SK-N-MC (cell line): ENCODE measurements around the gene IL1RAPL1.

Experiments used
- DNase-seq: peaks from one replicate; pipeline ENCODE4 v3.0.0-alpha.2; 2011; ENCODE audit warnings: low read depth, low spot score
- H3K27ac ChIP-seq: fragments of 200-600 bp; sonication (generic); 2 replicates; pipeline ENCODE4 v1.5.1; 2016; ENCODE audit warnings: mixed run types
- H3K36me3 ChIP-seq: fragments of 200-600 bp; sonication (generic); 2 replicates; pipeline ENCODE4 v1.6.1; 2017; ENCODE audit warnings: antibody characterized with exemption, low read length, mixed read lengths; ENCODE audit not compliant: insufficient read depth
- H3K4me3 ChIP-seq: fragments of 200-600 bp; sonication (generic); 2 replicates; pipeline ENCODE4 v1.5.1; 2016
- H3K9ac ChIP-seq: fragments of 200-600 bp; sonication (generic); 2 replicates; pipeline ENCODE4 v1.8.0; 2017; ENCODE audit warnings: mixed run types, mixed read lengths; ENCODE audit not compliant: insufficient read length
- H3K9me3 ChIP-seq: fragments of 200-600 bp; sonication (generic); 2 replicates; pipeline ENCODE4 v1.6.1; 2017; ENCODE audit warnings: low read depth, mild to moderate bottlenecking, antibody characterized with exemption, low read length, moderate library complexity, mixed read lengths
- EZH2 ChIP-seq: fragments of 200-600 bp; sonication (generic); IDR thresholded peaks from one replicate; pipeline ENCODE4 v1.6.1; 2017; ENCODE audit warnings: antibody characterized with exemption
- FOXP2 ChIP-seq: optimal IDR thresholded peaks from 2 replicates; pipeline ENCODE3; 2011; ENCODE audit warnings: mild to moderate bottlenecking, moderate library complexity; ENCODE audit not compliant: insufficient read depth; ENCODE audit errors: extremely low read length, control extremely low read depth
- POLR2AphosphoS5 ChIP-seq: IDR thresholded peaks from 2 replicates; pipeline ENCODE4 v1.6.1; 2012; ENCODE audit warnings: mild to moderate bottlenecking, low read depth, low read length, borderline replicate concordance

IL1RAPL1 gene

DNA sequence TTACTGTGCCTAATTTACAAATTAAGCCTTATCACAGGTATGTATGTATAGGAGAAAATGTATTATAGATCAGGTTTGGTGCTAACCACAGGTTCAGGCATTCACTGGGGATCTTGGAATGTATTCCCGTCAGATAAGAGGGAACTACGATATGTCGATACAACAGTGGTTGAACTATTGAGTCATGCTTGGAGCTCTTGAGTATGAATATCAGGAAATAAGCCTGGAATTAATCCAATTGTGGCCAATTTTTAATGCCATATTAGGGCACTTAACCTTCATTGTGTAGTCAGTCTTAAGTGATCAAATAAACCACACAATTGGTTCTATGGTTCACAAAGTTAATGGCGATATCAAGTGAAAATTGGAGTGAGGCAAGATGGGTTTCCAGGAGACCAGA is 556.5 kb downstream of the IL1RAPL1 start:
- DNase-seq = no peak
- H3K9me3 ChIP-seq = no peaks in the 10 kb centered on the region
- no peak overlapping the region for H3K27ac ChIP-seq
- H3K9ac ChIP-seq = no peak overlapping the region
- no peak for TF ChIP-seq FOXP2
- TF ChIP-seq POLR2AphosphoS5 = no peak
- TF ChIP-seq EZH2 = no peak
- H3K36me3 ChIP-seq = no peaks in the 10 kb centered on the region
- no peak overlapping the region for H3K4me3 ChIP-seq

DNA sequence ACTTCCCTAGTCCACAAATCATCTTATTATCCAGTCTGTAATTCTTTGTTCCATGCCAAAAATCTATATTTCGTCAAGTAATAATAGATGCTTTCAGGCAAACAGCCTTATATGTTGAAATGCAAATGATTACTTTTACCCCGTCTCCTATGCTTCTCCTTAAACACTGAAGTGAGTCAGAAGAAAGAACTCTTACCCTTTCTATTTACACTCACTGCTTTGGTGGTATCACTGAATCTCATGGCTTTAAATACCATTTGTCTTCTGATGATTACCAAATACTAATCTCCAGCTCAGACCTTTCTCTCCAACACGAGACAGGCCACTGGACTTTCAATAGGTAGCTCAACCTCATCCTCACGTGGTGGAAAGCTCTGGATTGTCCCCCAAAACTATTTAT is 558.1 kb downstream of the IL1RAPL1 start:
- no peak for TF ChIP-seq POLR2AphosphoS5
- TF ChIP-seq FOXP2 = no peak
- TF ChIP-seq EZH2 = no peak
- H3K9me3 ChIP-seq = no peaks in the 10 kb centered on the region
- H3K9ac ChIP-seq = no peak overlapping the region
- H3K27ac ChIP-seq = no peak overlapping the region
- H3K36me3 ChIP-seq = no peaks in the 10 kb centered on the region
- DNase-seq = no peak
- H3K4me3 ChIP-seq = no peak overlapping the region

DNA sequence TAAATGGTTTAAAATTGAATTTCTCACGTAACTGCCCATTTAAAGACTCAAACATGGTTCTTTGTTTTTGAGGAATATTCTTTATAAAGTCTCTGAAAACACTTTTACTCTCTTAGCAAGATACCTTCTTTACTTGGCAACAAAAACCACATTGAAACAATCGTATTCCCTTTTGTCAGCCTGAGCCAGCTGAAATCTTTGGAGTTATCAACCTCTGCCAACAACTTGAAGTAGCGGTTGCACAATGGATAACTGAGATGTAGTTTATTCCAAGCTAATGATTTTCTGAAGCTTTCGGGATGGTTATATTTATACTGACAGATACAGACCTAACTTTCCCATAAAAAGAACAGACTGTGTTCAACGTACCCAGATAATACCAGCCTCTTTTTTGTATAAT is 561.3 kb downstream of the IL1RAPL1 start:
- H3K4me3 ChIP-seq = no peak overlapping the region
- no peak overlapping the region for H3K9ac ChIP-seq
- DNase-seq = no peak
- H3K36me3 ChIP-seq = no peaks in the 10 kb centered on the region
- H3K27ac ChIP-seq = no peak overlapping the region
- no peaks in the 10 kb centered on the region for H3K9me3 ChIP-seq
- TF ChIP-seq POLR2AphosphoS5 (no peak), EZH2 (no peak), FOXP2 (no peak)

DNA sequence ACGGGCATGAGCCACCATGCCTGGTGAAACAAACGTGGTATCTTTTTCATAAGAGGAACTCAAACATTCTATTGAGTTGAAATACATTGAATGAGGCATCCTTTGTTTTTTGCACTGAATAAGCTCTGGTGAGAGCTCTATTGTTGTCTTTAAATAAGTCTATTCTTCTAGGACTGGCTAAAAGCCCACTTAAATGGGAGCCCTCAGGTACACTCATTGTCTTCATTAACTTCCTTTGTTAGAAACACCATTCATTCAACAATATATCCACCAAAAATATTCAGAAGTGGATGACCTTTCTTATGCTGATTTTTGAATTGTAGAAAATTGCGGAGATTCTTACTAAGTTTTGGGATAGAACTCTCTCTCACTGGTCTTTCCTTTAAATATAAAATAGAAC is 568.0 kb downstream of the IL1RAPL1 start:
- DNase-seq = no peak
- no peaks in the 10 kb centered on the region for H3K9me3 ChIP-seq
- no peak overlapping the region for H3K27ac ChIP-seq
- no peak overlapping the region for H3K9ac ChIP-seq
- TF ChIP-seq EZH2 (no peak), POLR2AphosphoS5 (no peak), FOXP2 (no peak)
- H3K4me3 ChIP-seq = no peak overlapping the region
- H3K36me3 ChIP-seq = no peaks in the 10 kb centered on the region

DNA sequence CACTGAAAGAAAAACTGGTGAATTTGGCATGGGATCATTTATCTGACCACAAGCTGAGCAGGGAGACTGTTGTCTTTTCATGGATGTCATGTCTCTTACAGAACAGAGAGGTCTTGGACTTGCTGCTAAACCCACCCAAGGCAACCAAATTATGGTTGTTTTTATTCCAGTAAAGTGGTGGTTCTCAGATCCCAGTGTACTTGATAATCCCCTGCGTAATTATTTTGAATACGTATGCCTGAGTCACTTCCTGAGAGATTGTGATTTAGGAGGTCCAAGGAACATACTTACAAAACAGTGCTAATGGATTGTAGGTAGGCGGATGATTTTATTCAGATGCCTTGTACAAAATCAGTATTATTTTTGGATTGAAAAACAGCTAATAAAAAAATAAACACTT is 585.6 kb downstream of the IL1RAPL1 start:
- DNase-seq = no peak
- no peaks in the 10 kb centered on the region for H3K36me3 ChIP-seq
- no peak overlapping the region for H3K9ac ChIP-seq
- TF ChIP-seq EZH2 (no peak), FOXP2 (no peak), POLR2AphosphoS5 (no peak)
- no peak overlapping the region for H3K4me3 ChIP-seq
- H3K9me3 ChIP-seq = no peaks in the 10 kb centered on the region
- H3K27ac ChIP-seq = no peak overlapping the region

DNA sequence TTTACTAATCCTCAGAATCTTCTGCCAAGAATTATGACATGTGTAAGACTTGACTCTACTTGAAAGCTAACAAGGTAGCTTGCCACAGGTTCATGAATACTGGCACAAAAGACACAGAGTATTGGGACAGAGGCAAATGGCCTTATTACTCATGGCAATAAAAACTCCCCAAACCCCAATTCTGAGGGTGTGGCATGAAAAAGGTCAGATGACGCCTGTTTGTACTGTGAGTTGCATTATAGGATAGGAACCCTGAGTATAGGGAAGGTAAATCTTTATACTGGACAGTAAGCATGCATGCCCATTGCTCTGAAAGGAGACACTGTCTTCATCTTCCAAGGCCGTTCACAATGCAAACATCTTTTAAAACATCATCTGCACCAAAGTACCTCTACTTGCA is 600.0 kb downstream of the IL1RAPL1 start:
- DNase-seq = no peak
- H3K27ac ChIP-seq = no peak overlapping the region
- no peaks in the 10 kb centered on the region for H3K9me3 ChIP-seq
- no peak for TF ChIP-seq EZH2
- no peak for TF ChIP-seq POLR2AphosphoS5
- TF ChIP-seq FOXP2 = no peak
- H3K9ac ChIP-seq = no peak overlapping the region
- H3K4me3 ChIP-seq = no peak overlapping the region
- no peaks in the 10 kb centered on the region for H3K36me3 ChIP-seq

DNA sequence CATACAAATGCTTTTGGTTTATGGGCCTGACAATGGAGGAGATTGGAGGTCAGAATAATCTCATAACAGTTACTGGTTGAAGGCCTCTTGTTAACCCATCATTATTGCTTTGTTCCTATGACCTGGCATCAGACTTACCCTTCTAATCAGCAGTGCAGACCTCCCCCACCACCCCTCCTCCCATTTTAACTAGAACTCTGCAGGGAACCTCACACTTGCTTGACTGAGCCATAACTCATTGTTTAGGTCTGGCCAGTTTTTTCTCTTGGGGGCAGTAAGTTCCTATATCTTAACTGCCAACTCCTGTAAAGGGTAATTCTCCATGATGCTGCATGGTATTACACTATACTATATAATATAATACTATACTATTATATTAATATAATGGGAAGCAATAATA is 609.3 kb downstream of the IL1RAPL1 start:
- Histone ChIP-seq H3K4me3 (no peak overlapping the region), H3K36me3 (no peaks in the 10 kb centered on the region), H3K9me3 (no peaks in the 10 kb centered on the region), H3K9ac (no peak overlapping the region), H3K27ac (no peak overlapping the region)
- no peak for DNase-seq
- TF ChIP-seq POLR2AphosphoS5 = no peak
- TF ChIP-seq EZH2 = no peak
- no peak for TF ChIP-seq FOXP2

DNA sequence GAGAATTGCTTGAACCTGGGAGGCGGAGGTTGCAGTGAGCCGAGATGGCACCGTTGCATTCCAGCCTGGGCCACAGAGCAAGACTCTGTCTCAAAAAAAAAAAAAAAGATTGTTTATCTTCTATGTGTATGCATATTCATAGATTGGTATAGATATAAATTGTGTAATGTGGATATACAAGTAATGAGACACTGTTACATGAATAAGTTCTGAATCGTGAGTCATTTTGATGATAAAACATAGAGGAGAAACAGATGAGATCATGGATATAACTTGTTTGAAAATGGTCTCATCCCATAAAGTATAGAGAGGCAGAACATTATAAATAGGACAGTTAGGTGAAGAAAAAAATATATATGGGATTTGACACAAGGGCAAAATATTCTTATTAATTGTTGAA is 628.0 kb downstream of the IL1RAPL1 start:
- TF ChIP-seq POLR2AphosphoS5 (no peak), EZH2 (no peak), FOXP2 (no peak)

DNA sequence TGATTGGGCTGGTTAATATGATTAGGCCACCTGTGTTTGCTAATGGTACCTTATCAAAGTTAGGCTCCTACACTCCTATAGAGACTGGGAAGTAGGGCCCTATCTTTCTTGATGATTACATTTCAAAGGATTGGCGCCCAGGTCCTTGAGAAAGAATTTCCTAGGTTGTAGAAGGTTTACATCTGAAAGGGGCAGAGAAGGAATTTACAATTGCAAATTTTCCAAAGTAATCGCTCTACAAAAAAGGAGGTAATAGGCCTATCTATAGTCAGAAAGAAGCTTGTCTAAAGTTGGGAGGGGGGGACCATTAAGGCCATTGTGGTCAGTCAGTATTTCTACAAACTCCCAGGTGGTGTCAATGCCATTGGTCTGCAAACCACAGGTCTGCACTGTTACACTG is 638.4 kb downstream of the IL1RAPL1 start:
- Histone ChIP-seq H3K27ac (no peak overlapping the region), H3K9me3 (no peaks in the 10 kb centered on the region), H3K36me3 (no peaks in the 10 kb centered on the region), H3K4me3 (no peak overlapping the region), H3K9ac (no peak overlapping the region)
- TF ChIP-seq FOXP2 (no peak), EZH2 (no peak)
- no peak for DNase-seq

More for the DNA sequence above, 628.0 kb downstream of the IL1RAPL1 start:
- Histone ChIP-seq H3K9ac (no peak overlapping the region), H3K36me3 (no peaks in the 10 kb centered on the region), H3K27ac (no peak overlapping the region), H3K9me3 (no peaks in the 10 kb centered on the region), H3K4me3 (no peak overlapping the region)
- no peak for DNase-seq

DNA sequence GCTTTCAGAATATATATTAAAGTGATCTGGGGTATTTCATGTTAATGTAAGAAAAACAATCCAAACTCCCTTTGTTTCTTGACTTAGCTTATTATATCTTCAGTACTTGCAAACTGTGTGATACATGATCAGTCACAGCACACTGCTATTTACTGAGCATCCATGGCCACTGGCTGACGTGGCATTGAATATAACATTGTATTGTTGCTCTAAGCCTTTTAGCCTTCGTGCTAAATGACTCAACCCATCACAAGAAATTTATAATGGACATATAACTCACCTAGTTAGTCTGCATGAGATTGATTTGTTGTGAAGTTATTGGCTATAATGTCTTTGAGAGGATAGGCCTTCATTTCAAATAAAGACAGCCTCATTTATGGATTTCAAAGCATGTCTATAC is 642.6 kb downstream of the IL1RAPL1 start:
- no peak overlapping the region for H3K27ac ChIP-seq
- no peak for DNase-seq
- H3K9me3 ChIP-seq = no peaks in the 10 kb centered on the region

More for the DNA sequence above, 642.6 kb downstream of the IL1RAPL1 start:
- Histone ChIP-seq H3K4me3 (no peak overlapping the region), H3K9ac (no peak overlapping the region), H3K36me3 (no peaks in the 10 kb centered on the region)
- TF ChIP-seq FOXP2 = no peak
- no peak for TF ChIP-seq EZH2
- TF ChIP-seq POLR2AphosphoS5 = no peak
